Stimulated activated CD8-positive, alpha-beta memory T cell treated with anti-CD3 and anti-CD28 coated beads, Interleukin-4, amount 100 ng/mL, for 24 hours (primary cell): Measurements from ENCODE around the gene FCHSD2.

Experiments
- DNase-seq: peaks from one replicate; pipeline ENCODE4 v3.0.0-alpha.2; 2020; ENCODE audit warnings: low read depth

Gene FCHSD2

GRCh38 chr11:73172992-73173656 lies 31.0 kb upstream of the FCHSD2 start:
- no peak for DNase-seq

GRCh38 chr11:73171436-73172161 lies 29.5 kb upstream of the FCHSD2 start:
- DNase-seq, result no peak

DNA sequence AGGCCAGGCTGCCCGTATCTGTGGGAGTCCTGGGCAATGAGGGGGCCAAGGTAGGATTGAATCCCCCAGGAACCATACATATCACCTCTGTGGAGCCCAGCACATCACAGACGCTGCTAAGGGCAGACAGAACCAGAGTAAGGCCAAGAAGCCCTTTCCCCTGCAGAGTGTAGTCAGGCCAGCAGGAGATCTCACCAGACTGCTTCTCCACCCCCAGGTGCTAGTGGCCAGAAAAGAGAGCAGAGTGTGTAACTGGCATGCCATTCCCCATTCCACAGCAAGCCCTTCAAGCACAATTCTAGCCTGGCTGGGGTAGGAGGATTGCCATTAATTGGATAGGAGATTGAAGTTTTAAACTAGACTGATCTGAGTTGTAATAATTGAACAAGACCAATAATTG lies 28.0 kb upstream of the FCHSD2 start:
- DNase-seq, result no peak

DNA sequence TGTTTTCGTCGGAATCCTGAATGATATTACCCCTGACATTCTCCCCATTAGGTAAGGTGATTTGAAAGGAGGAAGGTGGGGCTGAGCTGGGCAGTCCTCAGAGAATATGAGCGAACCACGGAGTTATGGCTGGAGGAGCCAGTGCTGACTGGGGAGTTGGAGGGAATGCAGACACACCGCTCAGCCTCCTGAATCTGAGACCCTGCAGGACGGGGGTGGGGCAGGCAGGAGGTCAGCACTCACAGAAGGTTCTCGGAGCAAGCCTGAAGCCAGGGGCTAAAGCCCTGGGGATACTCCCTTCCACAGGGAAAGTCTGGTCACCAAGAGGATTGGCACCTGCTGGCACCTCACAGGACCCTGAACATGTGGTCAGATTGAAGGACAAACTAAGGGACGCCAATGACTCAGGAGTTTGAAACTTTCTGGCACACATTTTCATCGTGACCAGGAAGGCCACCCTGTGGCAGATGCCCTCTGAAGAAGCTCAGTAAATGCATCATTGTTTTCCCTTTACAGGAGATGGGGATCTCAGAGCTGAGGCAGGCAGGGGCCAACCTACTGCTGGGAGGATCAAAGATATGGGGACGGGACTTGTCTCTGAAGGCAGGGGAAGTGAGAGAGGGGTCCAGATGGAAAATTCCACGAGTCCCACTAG lies 26.9 kb upstream of the FCHSD2 start:
- DNase-seq, result no peak

GRCh38 chr11:73167363-73167954 lies 25.3 kb upstream of the FCHSD2 start:
- no peak for DNase-seq

- DNase-seq, result no peak
Observed at GRCh38 chr11:73164803-73165540, 22.9 kb upstream of the FCHSD2 start.

DNA sequence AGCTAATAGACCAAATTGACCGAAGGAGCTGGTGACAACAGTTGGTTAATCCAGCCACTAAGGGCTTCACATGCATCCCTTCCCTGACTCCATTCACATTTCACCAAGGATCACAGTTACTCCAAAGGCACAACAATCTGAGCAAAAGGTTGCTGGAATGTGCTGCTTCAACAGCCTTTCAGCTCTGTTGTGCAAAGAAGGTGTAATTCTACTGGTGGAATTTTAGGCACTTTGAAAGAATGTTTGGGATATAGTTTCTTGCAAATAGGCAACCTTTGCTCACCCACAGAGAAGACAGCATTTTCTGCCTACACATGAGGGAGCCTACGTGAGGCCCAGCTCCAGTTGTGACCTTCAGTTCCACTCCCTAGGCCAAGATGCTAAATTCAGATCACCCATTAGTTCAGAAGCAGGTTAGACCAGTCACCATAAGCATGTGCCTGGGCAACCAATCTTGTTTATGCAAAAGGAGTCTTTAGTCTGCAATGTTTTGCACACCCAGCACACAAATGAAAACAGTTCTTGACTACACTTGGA lies 21.6 kb upstream of the FCHSD2 start:
- no peak for DNase-seq

DNA sequence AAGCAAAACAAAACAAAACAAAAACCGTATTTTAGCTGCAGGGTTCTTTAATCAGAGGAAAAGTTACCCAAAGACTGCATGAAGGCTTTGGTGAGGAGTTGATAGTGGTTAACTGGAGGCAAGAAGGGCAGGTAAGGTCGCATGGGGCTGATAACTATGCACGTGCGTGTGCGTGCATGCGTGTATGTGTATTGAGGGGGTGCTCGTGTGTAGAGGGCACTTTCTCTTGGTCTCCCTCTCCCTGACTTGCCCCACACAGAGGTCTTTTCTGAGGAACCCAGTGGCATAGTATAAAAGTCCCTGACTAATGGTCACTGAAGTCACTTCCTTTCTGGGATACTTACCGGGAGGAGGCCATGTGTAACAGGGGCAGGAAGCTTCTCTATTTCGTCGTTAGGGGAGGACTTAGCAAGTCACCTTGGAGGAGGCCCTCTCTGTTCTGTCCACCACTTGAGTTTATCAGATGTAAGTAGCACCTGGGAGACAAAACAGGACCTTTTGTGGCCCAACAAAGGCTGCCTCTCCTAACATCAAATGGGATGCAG lies 20.1 kb upstream of the FCHSD2 start:
- DNase-seq, result no peak

DNA sequence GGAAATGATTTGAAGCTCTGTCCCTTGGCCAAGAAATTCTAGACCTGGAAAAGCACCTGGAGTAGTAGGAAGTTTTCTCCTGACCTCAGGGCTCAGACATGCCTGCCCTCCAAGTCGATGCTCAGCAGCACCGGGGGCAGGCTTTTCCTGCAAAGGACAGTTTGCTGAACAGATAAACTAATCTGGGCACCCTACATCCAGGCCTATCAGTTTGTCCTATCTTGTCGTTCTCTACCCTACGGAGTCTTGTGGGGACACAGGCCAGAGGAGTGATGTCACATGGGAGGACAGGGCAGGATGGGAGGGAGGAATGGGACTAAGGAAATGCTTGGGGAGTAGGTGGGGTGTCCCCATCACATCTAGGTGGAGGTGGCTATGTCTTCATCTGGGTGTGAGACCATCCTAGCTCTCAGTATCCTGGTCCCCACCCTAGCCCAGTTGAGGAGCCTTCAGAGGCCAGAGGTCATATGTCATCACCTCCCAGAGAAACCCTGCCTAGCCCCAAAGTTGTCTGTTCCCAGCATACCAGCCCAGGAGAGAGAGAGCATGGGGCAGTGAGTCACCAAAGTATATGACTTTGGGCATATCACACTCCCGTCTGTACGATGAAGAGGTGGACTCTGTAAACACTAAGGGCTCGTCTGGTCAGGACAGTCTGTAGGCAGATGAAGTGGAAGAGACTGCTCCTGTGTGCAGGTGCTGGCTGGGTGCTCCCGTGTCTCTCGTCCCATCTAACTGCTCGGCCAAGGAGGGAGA lies 18.1 kb upstream of the FCHSD2 start:
- no peak for DNase-seq

DNA sequence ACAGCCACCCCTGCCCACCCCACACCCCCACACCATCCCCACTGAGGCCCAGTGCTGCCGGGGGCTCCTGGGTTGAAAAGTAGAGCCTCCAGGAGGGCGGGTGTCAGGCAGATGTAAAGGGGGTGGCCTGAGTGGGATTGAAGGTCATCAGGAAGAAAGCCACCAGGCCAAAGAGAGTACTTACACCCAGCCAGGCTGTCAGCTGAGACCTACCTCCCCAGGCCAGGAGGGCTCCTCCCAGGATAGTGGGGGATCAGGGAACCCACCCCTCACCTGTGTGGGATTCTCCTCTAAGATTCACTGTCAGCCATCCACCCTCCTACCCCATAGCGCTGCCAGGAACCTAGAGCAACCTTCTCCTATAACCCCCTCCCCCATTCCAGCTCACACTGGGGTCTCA lies 17.2 kb upstream of the FCHSD2 start:
- DNase-seq, result no peak

DNA sequence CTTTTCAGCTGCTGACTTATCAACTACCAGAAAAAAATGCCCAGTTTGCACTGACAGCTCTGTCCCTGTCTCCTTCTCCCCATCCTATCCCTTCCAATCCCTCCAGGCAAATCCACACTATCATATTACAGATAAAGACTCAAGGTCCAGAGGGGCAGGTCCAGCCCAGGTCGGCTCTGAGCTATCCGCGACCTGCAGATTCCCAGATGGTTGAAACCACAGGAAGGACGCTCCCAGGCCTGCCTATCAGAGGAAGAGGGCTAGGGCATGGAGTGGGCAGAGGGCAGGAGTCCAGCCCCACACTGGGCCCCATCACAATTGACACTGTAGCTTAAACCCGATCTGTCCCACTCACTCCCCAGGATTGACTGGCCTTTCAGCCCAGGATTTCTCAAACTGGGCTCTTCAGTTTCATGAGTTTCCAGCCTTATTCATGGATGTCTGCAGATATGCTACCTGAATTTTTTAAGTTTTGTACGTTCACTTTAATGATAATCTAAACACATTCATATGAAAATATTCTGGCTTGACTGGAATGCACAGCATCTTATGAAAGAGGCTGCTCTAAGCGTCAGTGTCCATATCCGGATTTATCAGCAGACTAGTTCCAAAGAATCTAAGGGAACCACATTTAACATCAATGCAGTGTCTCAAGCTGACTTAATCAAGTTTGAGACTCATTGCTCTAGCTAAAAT lies 16.4 kb upstream of the FCHSD2 start:
- no peak for DNase-seq

DNA sequence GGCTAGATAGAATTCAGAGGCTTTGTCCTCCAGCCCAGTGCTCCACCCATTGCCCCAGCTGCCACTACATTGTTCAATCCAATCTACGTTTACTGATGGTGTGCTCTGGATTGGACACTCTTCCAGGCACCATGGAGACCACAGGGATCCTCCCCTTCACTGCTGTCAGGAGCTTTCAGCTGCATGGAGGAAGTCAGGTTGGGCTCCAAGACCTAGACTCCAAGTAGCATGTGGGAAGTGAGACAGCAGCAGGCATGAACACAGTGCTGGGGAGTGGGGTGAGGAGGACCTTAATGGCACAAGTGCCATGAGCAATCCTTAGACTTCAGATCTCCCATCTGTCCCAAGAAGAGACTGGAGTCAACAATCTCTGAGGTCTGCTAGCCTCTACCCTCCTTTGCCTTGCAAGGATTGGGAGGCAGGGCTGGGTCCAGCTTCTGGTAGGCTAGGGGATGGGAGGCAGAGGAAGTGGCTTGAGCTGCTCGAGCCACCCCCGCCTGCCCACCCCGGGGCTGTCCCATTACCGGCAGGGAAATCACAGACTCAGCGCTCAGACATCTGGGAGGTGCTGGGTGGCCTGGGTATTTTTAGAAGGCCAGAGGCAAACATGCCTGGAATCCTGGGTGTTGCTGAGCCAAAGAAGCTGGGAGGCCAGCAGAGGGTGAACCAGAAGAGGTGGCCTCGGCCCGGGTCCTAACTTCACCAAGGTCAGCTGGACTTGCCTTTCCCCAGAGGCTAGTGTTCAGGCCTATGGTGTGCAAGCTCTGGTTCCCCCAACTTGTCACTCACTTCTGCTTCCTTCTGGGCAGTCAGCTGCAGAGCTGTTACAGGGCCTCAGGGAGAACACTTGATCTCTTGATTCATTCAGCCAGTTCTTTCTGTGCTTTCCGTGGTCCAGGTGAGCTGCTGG lies 15.2 kb upstream of the FCHSD2 start:
- DNase-seq, result no peak

DNA sequence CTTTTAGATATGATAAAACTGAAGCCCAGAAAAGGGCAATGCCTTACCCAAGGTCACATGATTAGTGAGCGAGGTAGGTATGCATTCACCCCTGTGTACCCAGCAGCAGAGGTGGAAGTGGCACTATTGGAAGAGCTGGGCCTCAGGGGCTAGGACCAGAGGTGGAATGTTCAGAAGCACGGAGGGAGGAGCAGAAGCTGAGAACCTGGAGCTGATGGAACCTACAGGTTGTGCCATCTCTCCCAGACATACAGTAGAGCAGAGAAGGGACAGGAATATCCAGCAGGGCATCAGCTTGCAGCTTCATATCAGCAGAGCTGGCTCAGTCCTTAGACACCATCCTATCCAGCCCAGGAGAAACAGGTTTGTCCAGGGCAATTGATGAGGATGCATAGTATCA lies 14.6 kb upstream of the FCHSD2 start:
- DNase-seq, result no peak

DNA sequence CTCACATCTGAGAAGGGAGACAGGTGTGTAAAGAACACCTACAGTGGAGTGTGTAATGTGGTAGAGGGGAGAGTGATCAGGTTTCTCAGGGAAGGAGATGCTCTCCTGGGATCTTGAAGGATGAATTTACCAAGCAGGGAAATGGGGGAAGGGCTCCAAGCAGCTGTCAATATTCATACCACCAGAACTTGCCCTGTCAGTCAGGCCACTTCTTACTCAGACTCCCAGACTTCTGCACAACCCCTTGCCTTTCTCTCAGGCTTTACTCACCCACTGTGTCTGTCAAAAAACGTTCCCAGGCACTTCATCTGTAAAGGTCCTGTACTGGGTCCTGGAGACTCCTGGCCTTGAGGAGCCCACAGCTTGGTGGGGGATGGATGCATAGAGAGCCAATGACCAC lies 14.0 kb upstream of the FCHSD2 start:
- DNase-seq, result no peak

DNA sequence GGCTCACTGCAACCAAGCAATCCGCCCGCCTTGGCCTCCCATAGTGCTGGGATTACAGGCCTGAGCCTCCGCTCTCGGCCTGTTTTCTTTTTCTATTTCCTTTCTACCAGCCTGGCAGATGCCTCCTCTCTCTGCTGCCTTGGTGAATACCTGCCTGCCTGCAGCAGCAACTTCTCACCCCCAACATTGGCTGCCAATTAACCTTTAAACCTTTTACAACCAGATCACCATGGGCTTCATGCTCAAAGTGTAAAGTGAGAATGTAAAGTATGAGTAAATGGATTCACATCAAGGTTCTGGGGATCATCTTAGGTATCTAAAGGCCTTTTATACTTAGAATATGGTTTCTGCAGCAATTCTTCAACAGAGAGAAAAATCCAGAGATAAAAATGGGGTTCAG lies 13.0 kb upstream of the FCHSD2 start:
- DNase-seq, result no peak

DNA sequence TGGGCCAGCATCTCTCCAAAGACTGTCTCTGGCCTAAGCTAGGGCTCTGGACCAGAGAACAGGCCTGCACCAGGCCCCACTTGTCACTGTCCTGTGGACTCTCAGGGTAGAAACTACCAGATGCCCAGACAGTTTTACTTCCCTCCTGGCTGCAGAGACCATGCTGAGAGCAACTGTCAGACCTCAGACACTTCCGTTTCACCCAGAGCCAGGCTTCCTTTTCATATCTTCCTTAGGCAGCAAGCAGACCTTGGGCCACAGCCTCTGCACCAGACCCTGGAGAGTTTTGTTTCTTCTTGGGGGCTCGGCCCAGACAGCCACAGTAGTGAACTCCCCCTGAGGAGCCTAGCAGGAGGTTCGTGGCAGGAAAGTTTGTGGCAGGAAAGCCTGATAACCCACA lies 12.1 kb upstream of the FCHSD2 start:
- DNase-seq, result no peak

- DNase-seq, result no peak
Observed at GRCh38 chr11:73152861-73153483, 10.9 kb upstream of the FCHSD2 start.

DNA sequence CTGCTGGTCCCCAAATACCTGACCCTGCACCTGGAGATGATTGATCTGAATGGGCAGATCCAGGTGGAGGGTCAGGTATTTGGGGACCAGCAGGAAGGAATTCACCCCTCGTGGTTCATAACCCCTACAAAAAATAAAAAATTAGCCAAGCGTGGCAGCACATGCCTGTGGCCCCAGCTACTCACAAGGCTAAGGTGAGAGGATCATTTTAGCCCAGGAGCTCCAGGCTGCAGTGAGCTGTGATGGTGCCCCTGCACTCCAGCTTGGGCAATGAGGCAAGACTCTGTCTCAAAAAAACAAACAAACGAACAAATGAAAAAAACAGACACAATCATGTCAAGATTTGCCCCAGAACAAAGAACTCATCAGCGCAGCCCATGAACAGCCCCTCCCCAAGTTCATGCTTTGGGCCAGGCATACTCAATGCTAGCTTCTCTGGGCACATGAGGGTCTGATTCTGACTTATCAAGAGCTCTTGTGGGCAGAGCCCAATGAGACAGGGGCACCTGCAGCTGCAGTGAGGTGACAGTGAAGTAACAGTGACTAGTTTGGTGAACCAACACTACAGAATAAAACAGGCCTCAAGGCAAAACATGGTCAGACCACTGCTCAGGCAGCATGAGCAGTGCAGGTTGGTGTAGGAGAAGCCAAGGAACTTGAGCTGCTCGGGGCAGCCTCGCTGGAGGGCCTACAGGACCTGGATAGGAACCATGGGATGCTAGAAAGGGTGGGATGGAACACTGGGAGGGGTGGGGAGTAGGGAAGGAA lies 10.2 kb upstream of the FCHSD2 start:
- DNase-seq, result no peak
